HCT116 (cell line): ENCODE results near the gene OTULIN.

Experiments used
- EGR1 ChIP-seq: IDR thresholded peaks from 2 replicates; pipeline ENCODE4 v1.6.1; 2012; ENCODE audit warnings: low read depth
- EZH2 ChIP-seq: fragments of 200-600 bp; sonication (generic); IDR thresholded peaks from 2 replicates; pipeline ENCODE4 v1.6.1; 2017; ENCODE audit warnings: antibody characterized with exemption, mixed run types
- EZH2phosphoT487 ChIP-seq: fragments of 200-600 bp; IDR thresholded peaks from 2 replicates; pipeline ENCODE4 v1.6.1; 2018; ENCODE audit warnings: antibody characterized with exemption, borderline replicate concordance
- POLR2A ChIP-seq: IDR thresholded peaks from 2 replicates; pipeline ENCODE4 v1.7.0; 2011; ENCODE audit warnings: borderline replicate concordance; ENCODE audit not compliant: insufficient read depth, insufficient read length; ENCODE audit errors: extremely low read depth
- YY1 ChIP-seq: IDR thresholded peaks from 2 replicates; pipeline ENCODE4 v1.6.1; 2011; ENCODE audit warnings: low read length, low read depth, moderate library complexity, mild to moderate bottlenecking; ENCODE audit not compliant: insufficient replicate concordance; ENCODE audit errors: extremely low read depth
- ZFX ChIP-seq: fragments of 450-650 bp; IDR thresholded peaks from 2 replicates; pipeline ENCODE4 v1.6.1; 2017
- ZNF274 ChIP-seq: fragments of 200-500 bp; sonication (Bioruptor generic); IDR thresholded peaks from 2 replicates; pipeline ENCODE4 v1.6.1; 2014; ENCODE audit warnings: mild to moderate bottlenecking, low read depth, low read length, inconsistent platforms
- TF ChIP-seq, protein P1 (sequence below), 3 experiments: fragments of 200-600 bp in 1 of 3; sonication (generic) in 1 of 3; IDR thresholded peaks in 2 of 3; conservative IDR thresholded peaks in 1 of 3; 2 replicates each; pipeline ENCODE4 v1.5.1; 2012 to 2017; ENCODE audit warnings: low read depth in 2 of 3, low read length in 2 of 3, antibody characterized with exemption in 1 of 3, borderline replicate concordance in 1 of 3, control low read depth in 1 of 3, mild to moderate bottlenecking in 1 of 3, mixed read lengths in 1 of 3, mixed run types in 1 of 3, moderate library complexity in 1 of 3; ENCODE audit not compliant: insufficient read depth in 1 of 3
- TF ChIP-seq, protein P2 (sequence below): IDR thresholded peaks from 2 replicates; pipeline ENCODE4 v1.6.1; 2011; ENCODE audit warnings: mild to moderate bottlenecking, low read length, moderate library complexity; ENCODE audit not compliant: insufficient replicate concordance; ENCODE audit errors: extremely low read depth
- TF ChIP-seq, protein P3 (sequence below): IDR thresholded peaks from 2 replicates; pipeline ENCODE4 v1.6.1; 2012; ENCODE audit warnings: low read depth

DNA sequence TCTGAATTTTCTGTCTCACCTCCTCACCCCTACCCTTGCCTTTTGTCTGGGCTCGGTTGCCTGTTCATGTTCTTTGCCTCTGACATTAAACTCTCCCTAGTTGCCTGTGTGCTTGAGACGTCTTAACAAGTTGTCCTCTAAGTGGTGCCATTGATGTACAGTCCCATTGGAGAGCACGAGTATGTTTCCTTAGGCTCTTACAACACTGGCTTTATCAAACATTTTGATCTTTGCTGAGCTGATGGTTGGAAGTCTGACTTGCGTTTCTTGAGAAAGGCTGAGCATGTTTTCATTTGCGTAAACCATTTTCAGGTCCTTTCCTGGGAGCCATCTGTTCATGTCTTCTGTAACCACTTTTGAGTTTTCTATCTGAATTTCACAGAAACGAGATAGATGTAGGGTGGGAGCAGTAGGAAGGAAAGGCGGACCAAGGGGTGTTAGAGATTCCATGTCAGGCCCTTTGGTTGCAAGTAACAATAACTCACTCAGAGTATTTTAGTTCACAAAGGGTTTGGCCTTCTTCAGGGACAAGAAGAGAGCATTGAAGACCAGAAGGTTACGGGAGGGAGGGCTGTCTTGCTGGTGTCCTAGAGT lies 35.4 kb downstream of the OTULIN start:
- TF ChIP-seq, protein P1, sequence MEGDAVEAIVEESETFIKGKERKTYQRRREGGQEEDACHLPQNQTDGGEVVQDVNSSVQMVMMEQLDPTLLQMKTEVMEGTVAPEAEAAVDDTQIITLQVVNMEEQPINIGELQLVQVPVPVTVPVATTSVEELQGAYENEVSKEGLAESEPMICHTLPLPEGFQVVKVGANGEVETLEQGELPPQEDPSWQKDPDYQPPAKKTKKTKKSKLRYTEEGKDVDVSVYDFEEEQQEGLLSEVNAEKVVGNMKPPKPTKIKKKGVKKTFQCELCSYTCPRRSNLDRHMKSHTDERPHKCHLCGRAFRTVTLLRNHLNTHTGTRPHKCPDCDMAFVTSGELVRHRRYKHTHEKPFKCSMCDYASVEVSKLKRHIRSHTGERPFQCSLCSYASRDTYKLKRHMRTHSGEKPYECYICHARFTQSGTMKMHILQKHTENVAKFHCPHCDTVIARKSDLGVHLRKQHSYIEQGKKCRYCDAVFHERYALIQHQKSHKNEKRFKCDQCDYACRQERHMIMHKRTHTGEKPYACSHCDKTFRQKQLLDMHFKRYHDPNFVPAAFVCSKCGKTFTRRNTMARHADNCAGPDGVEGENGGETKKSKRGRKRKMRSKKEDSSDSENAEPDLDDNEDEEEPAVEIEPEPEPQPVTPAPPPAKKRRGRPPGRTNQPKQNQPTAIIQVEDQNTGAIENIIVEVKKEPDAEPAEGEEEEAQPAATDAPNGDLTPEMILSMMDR (IDR thresholded peaks at IDR 0.05 in 2 of 3, conservative IDR thresholded peaks at IDR 0.05 in 1 of 3; ENCODE audit: borderline replicate concordance in 1 of 3, insufficient read depth in 1 of 3, low read depth in 2 of 3, low read length in 2 of 3): no peak
- TF ChIP-seq EZH2: no peak
- TF ChIP-seq, protein P2, sequence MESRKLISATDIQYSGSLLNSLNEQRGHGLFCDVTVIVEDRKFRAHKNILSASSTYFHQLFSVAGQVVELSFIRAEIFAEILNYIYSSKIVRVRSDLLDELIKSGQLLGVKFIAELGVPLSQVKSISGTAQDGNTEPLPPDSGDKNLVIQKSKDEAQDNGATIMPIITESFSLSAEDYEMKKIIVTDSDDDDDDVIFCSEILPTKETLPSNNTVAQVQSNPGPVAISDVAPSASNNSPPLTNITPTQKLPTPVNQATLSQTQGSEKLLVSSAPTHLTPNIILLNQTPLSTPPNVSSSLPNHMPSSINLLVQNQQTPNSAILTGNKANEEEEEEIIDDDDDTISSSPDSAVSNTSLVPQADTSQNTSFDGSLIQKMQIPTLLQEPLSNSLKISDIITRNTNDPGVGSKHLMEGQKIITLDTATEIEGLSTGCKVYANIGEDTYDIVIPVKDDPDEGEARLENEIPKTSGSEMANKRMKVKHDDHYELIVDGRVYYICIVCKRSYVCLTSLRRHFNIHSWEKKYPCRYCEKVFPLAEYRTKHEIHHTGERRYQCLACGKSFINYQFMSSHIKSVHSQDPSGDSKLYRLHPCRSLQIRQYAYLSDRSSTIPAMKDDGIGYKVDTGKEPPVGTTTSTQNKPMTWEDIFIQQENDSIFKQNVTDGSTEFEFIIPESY: no peak
- no peak for TF ChIP-seq ZFX
- TF ChIP-seq POLR2A: no peak
- TF ChIP-seq, protein P3, sequence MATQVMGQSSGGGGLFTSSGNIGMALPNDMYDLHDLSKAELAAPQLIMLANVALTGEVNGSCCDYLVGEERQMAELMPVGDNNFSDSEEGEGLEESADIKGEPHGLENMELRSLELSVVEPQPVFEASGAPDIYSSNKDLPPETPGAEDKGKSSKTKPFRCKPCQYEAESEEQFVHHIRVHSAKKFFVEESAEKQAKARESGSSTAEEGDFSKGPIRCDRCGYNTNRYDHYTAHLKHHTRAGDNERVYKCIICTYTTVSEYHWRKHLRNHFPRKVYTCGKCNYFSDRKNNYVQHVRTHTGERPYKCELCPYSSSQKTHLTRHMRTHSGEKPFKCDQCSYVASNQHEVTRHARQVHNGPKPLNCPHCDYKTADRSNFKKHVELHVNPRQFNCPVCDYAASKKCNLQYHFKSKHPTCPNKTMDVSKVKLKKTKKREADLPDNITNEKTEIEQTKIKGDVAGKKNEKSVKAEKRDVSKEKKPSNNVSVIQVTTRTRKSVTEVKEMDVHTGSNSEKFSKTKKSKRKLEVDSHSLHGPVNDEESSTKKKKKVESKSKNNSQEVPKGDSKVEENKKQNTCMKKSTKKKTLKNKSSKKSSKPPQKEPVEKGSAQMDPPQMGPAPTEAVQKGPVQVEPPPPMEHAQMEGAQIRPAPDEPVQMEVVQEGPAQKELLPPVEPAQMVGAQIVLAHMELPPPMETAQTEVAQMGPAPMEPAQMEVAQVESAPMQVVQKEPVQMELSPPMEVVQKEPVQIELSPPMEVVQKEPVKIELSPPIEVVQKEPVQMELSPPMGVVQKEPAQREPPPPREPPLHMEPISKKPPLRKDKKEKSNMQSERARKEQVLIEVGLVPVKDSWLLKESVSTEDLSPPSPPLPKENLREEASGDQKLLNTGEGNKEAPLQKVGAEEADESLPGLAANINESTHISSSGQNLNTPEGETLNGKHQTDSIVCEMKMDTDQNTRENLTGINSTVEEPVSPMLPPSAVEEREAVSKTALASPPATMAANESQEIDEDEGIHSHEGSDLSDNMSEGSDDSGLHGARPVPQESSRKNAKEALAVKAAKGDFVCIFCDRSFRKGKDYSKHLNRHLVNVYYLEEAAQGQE: no peak
- no peak for TF ChIP-seq YY1
- no peak for TF ChIP-seq EZH2phosphoT487
- no peak for TF ChIP-seq EGR1
- TF ChIP-seq ZNF274: no peak
